Tibial nerve (tissue), 4 donors: ENCODE measurements around the gene AARSD1. TPM values are rescaled to one million over a fixed set of nuclear protein-coding genes. Genes with fewer than 3 reads are reported as not detected.

Experiments used
- DNase-seq, 2 donors: peaks; one replicate each; pipeline ENCODE4 v3.0.0-alpha.2; 2019; ENCODE audit warnings: low spot score in 2 of 2
- H3K27ac ChIP-seq, 4 donors: fragments of 200-600 bp; sonication (generic) in 3 of 4; one replicate each; pipeline ENCODE4 v1.5.1; 2017 to 2019; ENCODE audit warnings: mild to moderate bottlenecking in 1 of 4
- H3K27me3 ChIP-seq, 2 donors: fragments of 200-600 bp; sonication (generic) in 1 of 2; one replicate each; pipeline versions ENCODE4 v1.5.1 to v1.6.0; 2017 to 2019
- H3K36me3 ChIP-seq, 3 donors: fragments of 200-600 bp; sonication (generic); one replicate each; pipeline ENCODE4 v1.5.1; 2018 to 2019
- H3K4me1 ChIP-seq, 4 donors: fragments of 200-600 bp; sonication (generic) in 3 of 4; one replicate each; pipeline ENCODE4 v1.5.1; 2017 to 2019
- H3K4me3 ChIP-seq, 4 donors: fragments of 200-600 bp; sonication (generic) in 3 of 4; one replicate each; pipeline ENCODE4 v1.5.1; 2017 to 2019; ENCODE audit warnings: mild to moderate bottlenecking in 1 of 4, moderate library complexity in 1 of 4
- H3K9me3 ChIP-seq, 4 donors: fragments of 200-600 bp; sonication (generic) in 3 of 4; one replicate each; pipeline ENCODE4 v1.5.1; 2017 to 2019
- CTCF ChIP-seq, 5 experiments: fragments of 200-600 bp in 3 of 5; fragments of 450-650 bp in 2 of 5; sonication (generic) in 3 of 5; IDR thresholded peaks; one replicate each; pipeline ENCODE4 v1.5.1; 2016 to 2019; ENCODE audit warnings: antibody characterized with exemption in 5 of 5, mild to moderate bottlenecking in 3 of 5, moderate library complexity in 2 of 5
- EP300 ChIP-seq, 2 donors: sonication (generic); formaldehyde crosslinking; IDR thresholded peaks; one replicate each; pipeline ENCODE4 v1.6.1; 2017; ENCODE audit warnings: antibody characterized with exemption in 2 of 2, mild to moderate bottlenecking in 1 of 2
- POLR2A ChIP-seq, 2 donors: fragments of 450-650 bp; IDR thresholded peaks; one replicate each; pipeline ENCODE4 v1.6.1; 2017; ENCODE audit warnings: antibody characterized with exemption in 2 of 2, mild to moderate bottlenecking in 2 of 2, moderate library complexity in 2 of 2
- WGBS, 2 donors: methylation state at CpG; one replicate each; pipeline ENCODE4 v1.1.5; 2018; 5-methylcytosine and 5-hydroxymethylcytosine counted together
- total RNA-seq, 4 donors: library from RNA; depleted of rRNA; stranded (reverse); fragments of >200 nt; gene quantifications; one replicate each; pipeline ENCODE4 v1.1.0, GENCODE V29; 2016

AARSD1 gene
- total RNA-seq, 4 donors from 2014 or later = 26.0 to 42.0 (median 31.3) TPM

GRCh38 chr17:42969001-42969581 is 4.8 kb upstream of the AARSD1 start:
- TF ChIP-seq POLR2A (IDR thresholded peaks at IDR 0.05) (no peak), EP300 (IDR thresholded peaks at IDR 0.05) (no peak), CTCF (IDR thresholded peaks at IDR 0.05) (no peak)
- H3K36me3 ChIP-seq = no peaks in the 10 kb centered on the region
- WGBS, 2 donors = 34 to 46% methylated on average over 5 of the region's 5 CpGs
- DNase-seq = no peak
- no peak overlapping the region for H3K27ac ChIP-seq
- no peaks in the 10 kb centered on the region for H3K4me1 ChIP-seq
- H3K4me3 ChIP-seq = no peak overlapping the region
- no peaks in the 10 kb centered on the region for H3K27me3 ChIP-seq
- H3K9me3 ChIP-seq = no peaks in the 10 kb centered on the region

GRCh38 chr17:42967925-42968324 is 3.7 kb upstream of the AARSD1 start:
- H3K4me3 ChIP-seq = no peak overlapping the region
- no peak overlapping the region for H3K27ac ChIP-seq
- no peak for TF ChIP-seq POLR2A (IDR thresholded peaks at IDR 0.05)
- TF ChIP-seq EP300 (IDR thresholded peaks at IDR 0.05) = no peak
- TF ChIP-seq CTCF (IDR thresholded peaks at IDR 0.05) = no peak
- DNase-seq = no peak
- WGBS, 2 donors = 78 to 79% methylated on average over 1 of the region's 1 CpG
- peaks cover 0 to under 1% (median 0%) of the 10 kb centered on the region in 3 donors for H3K36me3 ChIP-seq
- peaks cover 0 to 10% (median 3%) of the 10 kb centered on the region in 4 donors for H3K4me1 ChIP-seq
- H3K27me3 ChIP-seq = no peaks in the 10 kb centered on the region
- H3K9me3 ChIP-seq = no peaks in the 10 kb centered on the region

GRCh38 chr17:42953669-42954068 is 10.6 kb downstream of the AARSD1 start:
- TF ChIP-seq POLR2A (IDR thresholded peaks at IDR 0.05) (no peak), CTCF (IDR thresholded peaks at IDR 0.05) (no peak), EP300 (IDR thresholded peaks at IDR 0.05) (no peak)
- no peak overlapping the region for H3K4me3 ChIP-seq
- no peaks in the 10 kb centered on the region for H3K9me3 ChIP-seq
- H3K36me3 ChIP-seq = peaks cover 0 to 96% (median 28%) of the 10 kb centered on the region in 3 donors
- H3K27ac ChIP-seq = no peak overlapping the region
- no peaks in the 10 kb centered on the region for H3K27me3 ChIP-seq
- no peaks in the 10 kb centered on the region for H3K4me1 ChIP-seq
- no peak for DNase-seq
- 91 to 100% methylated on average over 1 of the region's 1 CpG for WGBS, 2 donors

GRCh38 chr17:42950044-42950783 is 14.0 kb downstream of the AARSD1 start:
- no peaks in the 10 kb centered on the region for H3K27me3 ChIP-seq
- no peak overlapping the region for H3K4me3 ChIP-seq
- TF ChIP-seq EP300 (IDR thresholded peaks at IDR 0.05) (no peak), POLR2A (IDR thresholded peaks at IDR 0.05) (no peak), CTCF (IDR thresholded peaks at IDR 0.05) (no peak)
- no peaks in the 10 kb centered on the region for H3K9me3 ChIP-seq
- no peak for DNase-seq
- H3K27ac ChIP-seq = no peak overlapping the region
- H3K36me3 ChIP-seq = peaks cover 0 to 74% (median 21%) of the 10 kb centered on the region in 3 donors
- WGBS, 2 donors = 92 to 93% methylated on average over 13 of the region's 13 CpGs
- no peaks in the 10 kb centered on the region for H3K4me1 ChIP-seq

GRCh38 chr17:42946812-42947211 is 17.4 kb downstream of the AARSD1 start:
- Histone ChIP-seq H3K9me3 (no peaks in the 10 kb centered on the region), H3K36me3 (peaks cover 0 to 40% (median 6%) of the 10 kb centered on the region in 3 donors), H3K4me1 (no peaks in the 10 kb centered on the region), H3K4me3 (no peak overlapping the region), H3K27ac (no peak overlapping the region), H3K27me3 (no peaks in the 10 kb centered on the region)
- DNase-seq = no peak
- no peak for TF ChIP-seq CTCF (IDR thresholded peaks at IDR 0.05)
- no peak for TF ChIP-seq POLR2A (IDR thresholded peaks at IDR 0.05)
- no peak for TF ChIP-seq EP300 (IDR thresholded peaks at IDR 0.05)
- 81 to 91% methylated on average over 1 of the region's 1 CpG for WGBS, 2 donors
